ENCODE measurements around the gene OR2T2.
"Not testable (repeated sequence)": the region's sequence is repeated elsewhere in the genome, so short reads cannot be mapped to it uniquely, and the experiment has no call there.

DNA sequence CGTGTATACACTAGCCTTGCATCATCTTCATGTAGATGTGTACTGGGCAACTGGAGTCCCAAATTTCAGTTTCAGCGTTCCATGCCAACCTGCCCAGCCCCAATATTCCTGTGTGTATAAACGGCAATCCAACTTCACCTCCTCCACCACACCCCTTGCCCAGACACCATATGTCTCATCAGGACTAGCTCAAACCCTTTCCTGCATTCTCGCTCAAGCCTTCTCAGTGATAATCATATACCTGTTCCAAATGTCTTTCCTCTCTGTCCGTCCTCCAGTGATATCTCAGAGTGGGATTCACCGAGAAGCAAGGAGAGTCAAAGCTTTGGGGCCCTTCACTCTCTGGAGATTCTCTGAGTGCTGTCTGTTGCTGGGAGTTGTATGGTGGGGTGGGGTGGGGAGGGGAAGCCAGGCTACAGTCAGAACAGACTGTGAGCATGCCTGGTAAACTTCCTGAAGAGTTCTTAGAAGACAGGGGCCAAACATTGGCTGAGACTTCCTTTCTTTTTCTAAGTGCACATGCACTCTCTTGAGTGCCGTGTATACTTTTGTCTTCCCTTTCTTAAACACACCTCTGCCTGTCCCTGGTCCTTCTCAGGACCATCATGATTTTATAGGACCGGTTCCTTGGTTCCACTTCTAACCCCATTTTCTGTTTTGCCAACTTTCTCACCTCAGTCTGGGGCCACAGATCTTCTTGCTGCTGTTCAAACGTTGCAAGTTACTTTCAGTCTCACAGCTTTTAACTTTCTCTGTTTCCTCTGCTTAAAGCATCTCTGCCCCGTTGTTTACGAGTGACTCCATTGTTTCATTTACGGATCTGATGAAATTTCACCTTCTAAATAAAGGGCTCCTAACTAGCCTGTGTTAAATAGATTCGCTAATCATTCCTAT is 36.5 kb downstream of the OR2T2 start:
- TF ChIP-seq CTCF, POLR2A (IDR thresholded peaks at IDR 0.05): not testable (repeated sequence)

Measured in esophagus squamous epithelium (tissue), 4 donors.